Lower leg skin (tissue), 3 donors: ENCODE data around the gene FBLIM1.

Source experiments
- CTCF ChIP-seq, 3 donors: fragments of 450-650 bp; IDR thresholded peaks; one replicate each; pipeline ENCODE4 v1.5.1; 2016; ENCODE audit warnings: antibody characterized with exemption in 3 of 3, mild to moderate bottlenecking in 3 of 3, moderate library complexity in 2 of 3
- POLR2A ChIP-seq, 2 donors: fragments of 450-650 bp; IDR thresholded peaks; one replicate each; pipeline ENCODE4 v1.6.1; 2016 to 2017; ENCODE audit warnings: antibody characterized with exemption in 2 of 2, mild to moderate bottlenecking in 1 of 2, moderate library complexity in 1 of 2

GRCh38 chr1:15767941-15768340, 9.3 kb downstream of the FBLIM1 start:
- TF ChIP-seq CTCF (IDR thresholded peaks at IDR 0.05) (no peak), POLR2A (IDR thresholded peaks at IDR 0.05) (no peak)
